HG02884 (cell line): Measurements from ENCODE around the gene HSD11B1.
"Not testable (repeated sequence)": the region's sequence is repeated elsewhere in the genome, so short reads cannot be mapped to it uniquely, and the experiment has no call there.

Experiments
- ATAC-seq: cut with Tn5 transposase; IDR thresholded peaks from one replicate; pipeline ENCODE4 v1.9.1; 2021; ENCODE audit warnings: mild to moderate bottlenecking, moderate library complexity; ENCODE audit not compliant: unreplicated experiment

Gene HSD11B1

GRCh38 chr1:209689477-209689876, 15.2 kb upstream of the HSD11B1 start:
- no peak for ATAC-seq

GRCh38 chr1:209691237-209691636, 13.4 kb upstream of the HSD11B1 start:
- no peak for ATAC-seq

- no peak for ATAC-seq
Observed at GRCh38 chr1:209692296-209692695, 12.3 kb upstream of the HSD11B1 start.

GRCh38 chr1:209692745-209693504, 11.7 kb upstream of the HSD11B1 start:
- ATAC-seq, result no peak

- ATAC-seq, result no peak
Observed at GRCh38 chr1:209696673-209697072, 8.0 kb upstream of the HSD11B1 start.

- ATAC-seq, result no peak
Observed at GRCh38 chr1:209697126-209697525, 7.5 kb upstream of the HSD11B1 start.

GRCh38 chr1:209700686-209701085, 4.0 kb upstream of the HSD11B1 start:
- not testable (repeated sequence) for ATAC-seq

GRCh38 chr1:209702832-209703231, 1.8 kb upstream of the HSD11B1 start:
- ATAC-seq, result no peak

GRCh38 chr1:209703834-209704504, 677 bp upstream of the HSD11B1 start:
- peak; percentile 74 for ATAC-seq

- ATAC-seq, result no peak
Observed at GRCh38 chr1:209705033-209705598, 470 bp downstream of the HSD11B1 start.

- no peak for ATAC-seq
Observed at GRCh38 chr1:209706622-209707021, 2.0 kb downstream of the HSD11B1 start.

GRCh38 chr1:209707308-209707707, 2.7 kb downstream of the HSD11B1 start:
- ATAC-seq, result no peak

- ATAC-seq, result no peak
Observed at GRCh38 chr1:209708297-209708696, 3.7 kb downstream of the HSD11B1 start.

- no peak for ATAC-seq
Observed at GRCh38 chr1:209710093-209710492, 5.4 kb downstream of the HSD11B1 start.

- no peak for ATAC-seq
Observed at GRCh38 chr1:209710847-209711246, 6.2 kb downstream of the HSD11B1 start.

GRCh38 chr1:209714338-209714737, 9.7 kb downstream of the HSD11B1 start:
- no peak for ATAC-seq

- no peak for ATAC-seq
Observed at GRCh38 chr1:209715314-209715713, 10.7 kb downstream of the HSD11B1 start.

- no peak for ATAC-seq
Observed at GRCh38 chr1:209717818-209718217, 13.2 kb downstream of the HSD11B1 start.

GRCh38 chr1:209720326-209720725, 15.7 kb downstream of the HSD11B1 start:
- ATAC-seq, result no peak

- ATAC-seq, result no peak
Observed at GRCh38 chr1:209720826-209721225, 16.2 kb downstream of the HSD11B1 start.

- no peak for ATAC-seq
Observed at GRCh38 chr1:209721323-209721722, 16.7 kb downstream of the HSD11B1 start.

GRCh38 chr1:209723265-209723664, 18.6 kb downstream of the HSD11B1 start:
- ATAC-seq, result no peak
